Measurements from ENCODE around the gene ZBTB39. TPM values are rescaled to one million over a fixed set of nuclear protein-coding genes. Genes with fewer than 3 reads are reported as not detected.
"Not testable (repeated sequence)": the region's sequence is repeated elsewhere in the genome, so short reads cannot be mapped to it uniquely, and the experiment has no call there.

ZBTB39 gene
- 11.6 and 13.0 TPM in 2 replicates for total RNA-seq (2014; rRNA removed; shearing (Covaris generic))

- DNase-seq: peak; percentile 98
These were observed at the start of gene ZBTB39 for GRCh38 chr12:57005980-57006808. ZBTB39 (minus strand) TSS chr12:57006546; CDS start chr12:57004917, 1,629 bp downstream.

GRCh38 chr12:57055824-57056223, 49.5 kb upstream of the ZBTB39 start:
- no peak for DNase-seq
- no peaks in the 10 kb centered on the region for H3K27me3 ChIP-seq (ENCODE audit: control insufficient read depth, insufficient read depth, low read length)
- no peak overlapping the region for H3K4me3 ChIP-seq (ENCODE audit: insufficient read depth, low read depth, low read length)
- peaks cover 29% of the 10 kb centered on the region for H3K36me3 ChIP-seq (replicated peaks; ENCODE audit: control insufficient read depth, insufficient read depth, low read length)

More at GRCh38 chr12:57005980-57006808, at the start of gene ZBTB39:
- no peaks in the 10 kb centered on the region for H3K27me3 ChIP-seq (ENCODE audit: control insufficient read depth, insufficient read depth, low read length)
- peak within 1 kb of the TSS; percentile 82 for H3K4me3 ChIP-seq (ENCODE audit: insufficient read depth, low read depth, low read length)
- H3K36me3 ChIP-seq (replicated peaks; ENCODE audit: control insufficient read depth, insufficient read depth, low read length): peaks cover 25% of the 10 kb centered on the region

GRCh38 chr12:57053901-57054300, 47.6 kb upstream of the ZBTB39 start:
- H3K27me3 ChIP-seq (ENCODE audit: control insufficient read depth, insufficient read depth, low read length): not testable (repeated sequence)

GRCh38 chr12:57053146-57053545, 46.8 kb upstream of the ZBTB39 start:
- H3K4me3 ChIP-seq (ENCODE audit: insufficient read depth, low read depth, low read length); H3K27me3 ChIP-seq (ENCODE audit: control insufficient read depth, insufficient read depth, low read length); H3K36me3 ChIP-seq (replicated peaks; ENCODE audit: control insufficient read depth, insufficient read depth, low read length); DNase-seq: not testable (repeated sequence)

More at GRCh38 chr12:57053901-57054300, 47.6 kb upstream of the ZBTB39 start:
- not testable (repeated sequence) for DNase-seq; H3K4me3 ChIP-seq (ENCODE audit: insufficient read depth, low read depth, low read length)
- H3K36me3 ChIP-seq (replicated peaks; ENCODE audit: control insufficient read depth, insufficient read depth, low read length): peaks cover 15% of the 10 kb centered on the region

- Histone ChIP-seq H3K4me3 (ENCODE audit: insufficient read depth, low read depth, low read length) (no peak overlapping the region), H3K36me3 (replicated peaks; ENCODE audit: control insufficient read depth, insufficient read depth, low read length) (peaks cover 2% of the 10 kb centered on the region), H3K27me3 (ENCODE audit: control insufficient read depth, insufficient read depth, low read length) (no peaks in the 10 kb centered on the region; the same call in 1 of the 2 replicates)
- DNase-seq: no peak
These were observed 44.7 kb upstream of the ZBTB39 start for GRCh38 chr12:57051011-57051410.

- no peaks in the 10 kb centered on the region; the same call in 1 of the 2 replicates for H3K27me3 ChIP-seq (ENCODE audit: control insufficient read depth, insufficient read depth, low read length)
These were observed 43.5 kb upstream of the ZBTB39 start, which contains the start of gene MYO1A for GRCh38 chr12:57049890-57050289. MYO1A (minus strand) TSS chr12:57050129; CDS start chr12:57048323, 1,806 bp downstream.

GRCh38 chr12:57049119-57049446, 42.7 kb upstream of the ZBTB39 start:
- no peaks in the 10 kb centered on the region; the same call in 1 of the 2 replicates for H3K27me3 ChIP-seq (ENCODE audit: control insufficient read depth, insufficient read depth, low read length)
- H3K36me3 ChIP-seq (replicated peaks; ENCODE audit: control insufficient read depth, insufficient read depth, low read length): no peaks in the 10 kb centered on the region
- no peak overlapping the region for H3K4me3 ChIP-seq (ENCODE audit: insufficient read depth, low read depth, low read length)
- no peak for DNase-seq

More at GRCh38 chr12:57049890-57050289, 43.5 kb upstream of the ZBTB39 start, which contains the start of gene MYO1A:
- DNase-seq: no peak
- Histone ChIP-seq H3K4me3 (ENCODE audit: insufficient read depth, low read depth, low read length) (no peak within 1 kb of the TSS), H3K36me3 (replicated peaks; ENCODE audit: control insufficient read depth, insufficient read depth, low read length) (no peaks in the 10 kb centered on the region)

GRCh38 chr12:57048423-57049118, 42.2 kb upstream of the ZBTB39 start:
- no peak for DNase-seq
- Histone ChIP-seq H3K4me3 (ENCODE audit: insufficient read depth, low read depth, low read length) (no peak overlapping the region), H3K27me3 (ENCODE audit: control insufficient read depth, insufficient read depth, low read length) (no peaks in the 10 kb centered on the region; the same call in 1 of the 2 replicates), H3K36me3 (replicated peaks; ENCODE audit: control insufficient read depth, insufficient read depth, low read length) (no peaks in the 10 kb centered on the region)

- Histone ChIP-seq H3K4me3 (ENCODE audit: insufficient read depth, low read depth, low read length) (no peak overlapping the region), H3K27me3 (ENCODE audit: control insufficient read depth, insufficient read depth, low read length) (no peaks in the 10 kb centered on the region; the same call in 1 of the 2 replicates), H3K36me3 (replicated peaks; ENCODE audit: control insufficient read depth, insufficient read depth, low read length) (no peaks in the 10 kb centered on the region)
- DNase-seq: no peak
These were observed 41.6 kb upstream of the ZBTB39 start for GRCh38 chr12:57047981-57048380.

GRCh38 chr12:57046947-57047890, 40.9 kb upstream of the ZBTB39 start:
- Histone ChIP-seq H3K36me3 (replicated peaks; ENCODE audit: control insufficient read depth, insufficient read depth, low read length) (no peaks in the 10 kb centered on the region), H3K27me3 (ENCODE audit: control insufficient read depth, insufficient read depth, low read length) (no peaks in the 10 kb centered on the region; the same call in 1 of the 2 replicates), H3K4me3 (ENCODE audit: insufficient read depth, low read depth, low read length) (no peak overlapping the region)
- DNase-seq: no peak

GRCh38 chr12:57046086-57046791, 39.9 kb upstream of the ZBTB39 start:
- H3K36me3 ChIP-seq (replicated peaks; ENCODE audit: control insufficient read depth, insufficient read depth, low read length): no peaks in the 10 kb centered on the region
- DNase-seq: no peak
- H3K4me3 ChIP-seq (ENCODE audit: insufficient read depth, low read depth, low read length): no peak overlapping the region
- H3K27me3 ChIP-seq (ENCODE audit: control insufficient read depth, insufficient read depth, low read length): no peaks in the 10 kb centered on the region; the same call in 1 of the 2 replicates

GRCh38 chr12:57044889-57045288, 38.5 kb upstream of the ZBTB39 start:
- H3K27me3 ChIP-seq (ENCODE audit: control insufficient read depth, insufficient read depth, low read length): no peaks in the 10 kb centered on the region; the same call in 1 of the 2 replicates
- H3K36me3 ChIP-seq (replicated peaks; ENCODE audit: control insufficient read depth, insufficient read depth, low read length): no peaks in the 10 kb centered on the region

GRCh38 chr12:57044468-57044867, 38.1 kb upstream of the ZBTB39 start:
- Histone ChIP-seq H3K36me3 (replicated peaks; ENCODE audit: control insufficient read depth, insufficient read depth, low read length) (no peaks in the 10 kb centered on the region), H3K27me3 (ENCODE audit: control insufficient read depth, insufficient read depth, low read length) (no peaks in the 10 kb centered on the region; the same call in 1 of the 2 replicates), H3K4me3 (ENCODE audit: insufficient read depth, low read depth, low read length) (no peak overlapping the region)
- DNase-seq: no peak

More at GRCh38 chr12:57044889-57045288, 38.5 kb upstream of the ZBTB39 start:
- no peak for DNase-seq
- H3K4me3 ChIP-seq (ENCODE audit: insufficient read depth, low read depth, low read length): no peak overlapping the region

Measured in H7 (cell line).